ENCODE data around the gene CCPG1.
A peak's percentile ranks its signal among the peaks of the same experiment; 100 is the strongest.

Gene CCPG1

GRCh38 chr15:55318588-55319494, 89.3 kb downstream of the CCPG1 start, which contains the start of the genes PIGB and PIGBOS1:
Gene PIGB (plus strand): TSS chr15:55319222. CDS start chr15:55319251, 29 bp downstream.
Gene PIGBOS1 (minus strand): TSS chr15:55319123. CDS start chr15:55317792, 1,331 bp downstream.
- DNase-seq (ENCODE audit: low read depth in 2 of 2) = peak; percentile 66 to 68

All from stimulated activated CD8-positive, alpha-beta memory T cell treated with anti-CD3 and anti-CD28 coated beads, Interleukin-2, amount 100 ng/mL, for 48 hours (primary cell).